ENCODE results near the gene KIAA0232.

The KIAA0232 gene

GRCh38 chr4:6916587-6917460 is 134.3 kb downstream of the KIAA0232 start:
- DNase-seq (ENCODE audit: low read depth) = no peak

- DNase-seq (ENCODE audit: low read depth) = no peak
These were observed 135.1 kb downstream of the KIAA0232 start for GRCh38 chr4:6917461-6918271.

DNA sequence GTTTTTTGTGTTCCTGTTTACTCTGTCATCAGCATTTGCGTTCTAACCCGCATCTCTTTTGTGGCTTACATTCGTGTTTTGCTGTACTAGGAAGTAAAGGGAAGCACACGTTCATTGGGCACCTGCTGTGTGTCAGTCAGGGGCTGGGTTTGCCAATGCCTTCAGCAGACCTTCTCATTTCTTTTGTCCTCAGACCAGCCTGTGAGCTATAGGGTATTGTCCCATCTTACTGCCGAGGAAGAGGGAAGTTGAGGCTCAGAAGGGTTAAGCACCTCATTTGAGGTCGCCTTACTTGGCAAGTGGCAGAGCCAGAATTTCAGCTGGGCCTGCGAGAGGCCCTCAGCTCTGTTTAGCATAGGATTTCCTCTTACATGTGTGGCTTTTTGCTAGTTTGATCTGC is 135.8 kb downstream of the KIAA0232 start:
- no peak for DNase-seq (ENCODE audit: low read depth)

DNA sequence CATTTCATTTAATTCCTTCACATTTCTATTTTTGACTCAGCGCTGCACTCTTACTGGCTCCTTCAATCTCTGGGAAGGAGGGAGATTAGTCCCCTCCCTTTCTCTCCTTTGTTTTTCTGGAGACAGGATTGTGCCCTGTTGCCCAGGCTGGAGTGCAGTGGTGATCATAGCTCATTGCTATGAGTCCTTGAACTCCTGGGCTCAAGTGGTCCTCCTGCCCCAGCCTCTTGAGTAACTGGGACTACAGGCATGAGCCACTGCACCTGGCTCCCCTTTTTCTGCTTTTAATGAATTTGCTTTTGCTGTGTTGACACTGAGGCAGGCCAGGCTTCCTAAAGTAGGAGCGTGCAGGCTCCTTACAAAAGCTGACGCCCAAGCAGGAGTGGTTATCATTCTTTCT is 137.6 kb downstream of the KIAA0232 start:
- DNase-seq (ENCODE audit: low read depth) = no peak

DNA sequence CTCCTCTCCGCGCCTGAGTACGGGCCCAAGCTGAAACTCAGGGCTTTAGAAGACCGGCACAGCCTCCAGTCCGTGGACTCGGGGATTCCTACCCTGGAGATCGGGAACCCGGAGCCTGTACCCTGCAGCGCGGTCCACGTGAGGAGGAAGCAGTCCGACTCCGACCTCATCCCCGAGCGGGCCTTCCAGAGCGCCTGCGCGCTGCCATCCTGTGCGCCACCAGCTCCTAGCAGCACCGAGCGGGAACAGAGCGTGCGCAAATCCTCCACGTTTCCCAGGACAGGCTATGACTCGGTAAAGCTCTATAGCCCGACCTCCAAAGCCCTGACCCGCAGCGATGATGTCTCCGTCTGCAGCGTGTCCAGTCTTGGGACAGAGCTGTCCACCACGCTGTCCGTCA is 141.0 kb downstream of the KIAA0232 start:
- no peak for DNase-seq (ENCODE audit: low read depth)

DNA sequence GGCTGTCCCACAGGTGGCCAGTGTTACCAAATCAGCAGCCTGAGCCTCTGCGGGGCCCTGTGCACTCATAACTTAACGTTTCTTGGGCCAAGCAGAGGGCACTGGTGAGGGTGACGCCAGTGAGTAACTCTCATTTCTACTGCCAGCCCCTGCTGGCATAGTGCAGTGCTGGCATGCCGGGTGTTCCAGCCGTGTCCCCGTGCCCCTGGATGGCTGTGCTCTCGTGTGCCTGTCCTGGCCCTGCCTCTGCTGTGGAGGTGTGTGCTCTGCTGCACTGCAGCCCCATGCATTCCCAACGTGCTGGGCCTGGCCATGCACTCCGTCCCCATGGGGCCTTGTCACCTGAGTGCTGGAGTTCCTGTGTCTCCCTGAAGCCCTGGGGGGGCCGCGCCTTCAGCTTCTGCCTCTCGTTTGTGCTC is 141.8 kb downstream of the KIAA0232 start:
- no peak for DNase-seq (ENCODE audit: low read depth)

GRCh38 chr4:6925357-6925836 is 142.9 kb downstream of the KIAA0232 start:
- no peak for DNase-seq (ENCODE audit: low read depth)

DNA sequence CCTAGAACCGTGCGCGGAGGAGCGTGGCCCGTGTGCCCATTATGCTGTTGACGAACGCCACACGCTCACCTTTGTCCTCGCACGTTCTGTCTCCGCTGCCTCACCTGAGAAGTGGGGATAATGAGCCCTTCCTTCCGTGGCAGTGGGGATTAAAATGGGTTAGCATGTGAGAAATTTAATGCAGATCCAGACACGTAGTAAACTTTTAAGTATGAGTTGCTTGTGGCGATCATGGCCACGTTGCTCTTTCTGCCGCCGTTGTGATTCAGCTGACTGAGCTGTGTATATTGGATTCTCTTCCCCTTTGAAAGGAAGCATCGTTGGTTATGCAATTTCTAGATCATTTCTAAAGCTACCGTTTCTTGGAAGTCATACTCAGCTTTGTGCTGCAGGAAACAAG is 143.6 kb downstream of the KIAA0232 start:
- DNase-seq (ENCODE audit: low read depth) = no peak

DNA sequence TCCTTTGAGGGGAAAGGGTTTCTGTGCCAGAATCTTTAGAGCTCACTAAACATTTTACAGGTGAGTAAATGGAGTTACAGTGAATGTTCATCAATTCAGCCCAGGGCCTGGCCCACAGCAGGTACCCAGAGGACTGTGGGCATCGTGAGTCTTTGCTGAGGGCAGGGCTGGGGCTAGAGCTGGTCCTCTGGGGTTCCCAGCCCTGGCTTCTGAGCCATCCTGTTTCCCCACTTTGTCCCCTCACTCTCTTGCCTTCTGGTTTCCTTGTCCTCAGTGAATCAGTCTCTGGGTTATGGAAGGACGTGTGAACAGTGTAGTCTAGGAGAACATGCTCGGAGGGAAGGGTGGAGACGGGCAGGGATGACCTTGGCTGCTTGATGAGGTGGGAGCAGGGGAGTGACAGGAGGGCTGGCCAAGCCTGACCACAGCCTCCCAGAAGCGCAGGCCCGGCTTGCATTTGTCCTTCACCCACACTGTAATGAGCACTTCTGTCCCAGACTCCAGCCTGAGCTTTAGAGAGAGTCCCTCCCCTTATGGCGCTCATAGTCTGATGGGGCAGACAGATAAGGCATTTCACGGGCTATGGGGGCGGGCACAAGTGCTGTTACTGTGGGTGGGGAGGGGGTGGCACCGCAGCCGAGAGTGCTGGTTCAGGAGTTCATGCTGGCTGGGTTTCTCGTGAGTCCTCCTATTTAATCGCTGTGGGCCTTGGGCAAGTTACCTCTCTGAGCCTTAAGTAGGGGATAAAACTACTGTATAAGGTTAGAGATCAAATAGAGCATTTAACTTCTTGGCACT is 144.4 kb downstream of the KIAA0232 start:
- DNase-seq (ENCODE audit: low read depth) = no peak

DNA sequence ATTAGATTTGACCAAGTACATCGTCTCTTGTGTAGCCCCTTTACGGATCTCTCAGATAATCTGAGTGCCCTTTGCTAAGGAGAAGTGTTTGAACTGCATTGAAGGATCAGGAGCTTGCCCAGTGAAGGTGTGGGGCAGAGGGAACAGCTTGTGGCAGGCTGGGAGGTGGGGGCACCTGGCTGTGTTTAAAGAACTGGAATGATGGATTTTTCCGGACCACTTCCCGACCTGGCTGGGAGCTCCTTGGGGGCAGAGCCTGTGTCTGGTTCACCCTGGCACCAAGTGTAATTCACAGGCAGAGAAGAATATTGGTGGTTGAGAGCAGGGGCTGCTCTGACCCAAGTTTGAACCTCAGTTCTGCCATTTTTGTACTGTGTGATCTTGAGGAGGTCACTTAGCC is 145.6 kb downstream of the KIAA0232 start:
- DNase-seq (ENCODE audit: low read depth) = no peak

GRCh38 chr4:6929339-6929811 is 146.8 kb downstream of the KIAA0232 start:
- no peak for DNase-seq (ENCODE audit: low read depth)

- DNase-seq (ENCODE audit: low read depth) = no peak
These were observed 147.4 kb downstream of the KIAA0232 start for GRCh38 chr4:6929812-6930464.

DNA sequence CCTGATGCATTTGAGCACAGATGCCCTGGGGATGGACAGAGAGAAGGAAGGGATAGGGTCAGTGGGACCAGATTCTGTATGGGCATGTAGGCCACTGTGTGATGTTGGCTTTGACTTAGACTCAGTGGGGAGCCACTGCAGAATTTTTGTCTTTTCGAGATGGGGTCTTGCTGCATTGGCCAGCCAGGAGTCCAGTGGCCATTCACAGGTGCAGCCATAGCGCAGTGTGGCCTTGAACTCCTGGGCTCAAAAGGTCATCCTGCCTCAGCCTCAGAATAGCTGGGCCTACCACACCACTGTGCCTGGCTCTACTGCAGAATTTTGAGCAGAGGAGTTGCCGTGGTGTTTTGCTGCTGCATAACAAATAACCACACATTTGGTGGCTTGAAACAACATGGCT is 149.9 kb downstream of the KIAA0232 start:
- DNase-seq (ENCODE audit: low read depth) = no peak

DNA sequence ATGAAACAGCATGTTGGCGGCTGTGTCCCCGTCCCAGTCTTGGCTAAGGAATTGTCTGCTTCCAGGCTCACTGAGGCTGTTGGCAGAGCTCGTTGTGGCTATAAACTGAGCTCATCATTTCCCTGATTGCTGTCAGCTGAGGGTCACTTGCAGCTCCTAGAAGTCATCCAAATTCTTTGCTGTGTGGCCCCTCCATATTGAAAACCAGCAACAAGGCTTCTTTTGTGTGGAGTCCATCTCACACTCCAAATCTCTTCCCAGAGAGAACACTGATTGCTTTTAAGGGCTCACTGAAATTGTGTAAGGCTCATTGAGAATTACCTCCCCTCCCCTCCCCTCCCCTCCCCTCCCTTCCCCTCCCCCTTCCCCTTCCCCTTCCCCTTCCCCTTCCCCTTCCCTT is 150.4 kb downstream of the KIAA0232 start:
- DNase-seq (ENCODE audit: low read depth) = no peak
